Measurements from ENCODE around the gene CDH22.

The CDH22 gene

DNA sequence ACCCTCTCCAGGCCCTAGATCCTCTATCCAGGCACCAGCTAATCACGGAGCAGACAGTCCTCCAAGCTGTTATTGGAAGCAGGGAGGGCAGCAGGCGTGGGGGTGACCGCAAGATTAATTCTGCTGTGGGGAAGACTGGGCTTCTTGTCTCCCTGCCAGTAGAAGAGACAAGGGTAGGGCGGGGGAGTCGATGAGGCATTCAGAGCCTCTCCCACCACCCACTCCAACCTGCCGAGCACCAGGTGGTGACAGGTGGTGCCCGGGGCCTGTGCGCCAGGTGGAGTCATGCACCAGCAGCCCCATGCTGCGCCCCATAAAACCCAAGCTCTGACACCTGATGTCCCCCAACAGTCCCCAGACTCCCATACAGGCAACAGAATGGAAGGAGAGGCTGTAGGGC is 89.6 kb downstream of the CDH22 start:
- TF ChIP-seq, protein P1, sequence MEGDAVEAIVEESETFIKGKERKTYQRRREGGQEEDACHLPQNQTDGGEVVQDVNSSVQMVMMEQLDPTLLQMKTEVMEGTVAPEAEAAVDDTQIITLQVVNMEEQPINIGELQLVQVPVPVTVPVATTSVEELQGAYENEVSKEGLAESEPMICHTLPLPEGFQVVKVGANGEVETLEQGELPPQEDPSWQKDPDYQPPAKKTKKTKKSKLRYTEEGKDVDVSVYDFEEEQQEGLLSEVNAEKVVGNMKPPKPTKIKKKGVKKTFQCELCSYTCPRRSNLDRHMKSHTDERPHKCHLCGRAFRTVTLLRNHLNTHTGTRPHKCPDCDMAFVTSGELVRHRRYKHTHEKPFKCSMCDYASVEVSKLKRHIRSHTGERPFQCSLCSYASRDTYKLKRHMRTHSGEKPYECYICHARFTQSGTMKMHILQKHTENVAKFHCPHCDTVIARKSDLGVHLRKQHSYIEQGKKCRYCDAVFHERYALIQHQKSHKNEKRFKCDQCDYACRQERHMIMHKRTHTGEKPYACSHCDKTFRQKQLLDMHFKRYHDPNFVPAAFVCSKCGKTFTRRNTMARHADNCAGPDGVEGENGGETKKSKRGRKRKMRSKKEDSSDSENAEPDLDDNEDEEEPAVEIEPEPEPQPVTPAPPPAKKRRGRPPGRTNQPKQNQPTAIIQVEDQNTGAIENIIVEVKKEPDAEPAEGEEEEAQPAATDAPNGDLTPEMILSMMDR (conservative IDR thresholded peaks at IDR 0.05), result no peak
- H3K27ac ChIP-seq, result no peak overlapping the region

DNA sequence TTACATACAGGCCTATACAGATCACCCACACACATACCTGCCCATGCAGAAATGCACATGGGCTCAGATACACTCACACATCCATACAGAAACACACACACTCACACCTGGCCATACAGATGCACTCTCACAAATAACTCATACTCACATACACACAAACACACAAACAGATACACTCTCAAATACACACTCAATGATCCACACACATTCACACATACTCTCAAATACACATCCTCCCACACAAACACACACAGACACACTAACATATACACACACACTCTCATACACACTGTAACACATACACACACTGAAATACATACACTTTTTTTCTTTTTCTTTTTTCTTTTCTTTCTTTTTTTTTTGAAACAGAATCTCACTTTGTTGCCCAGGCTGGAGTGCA is 90.7 kb downstream of the CDH22 start:
- no peak overlapping the region for H3K27ac ChIP-seq
- TF ChIP-seq, protein P1 (conservative IDR thresholded peaks at IDR 0.05), result no peak

DNA sequence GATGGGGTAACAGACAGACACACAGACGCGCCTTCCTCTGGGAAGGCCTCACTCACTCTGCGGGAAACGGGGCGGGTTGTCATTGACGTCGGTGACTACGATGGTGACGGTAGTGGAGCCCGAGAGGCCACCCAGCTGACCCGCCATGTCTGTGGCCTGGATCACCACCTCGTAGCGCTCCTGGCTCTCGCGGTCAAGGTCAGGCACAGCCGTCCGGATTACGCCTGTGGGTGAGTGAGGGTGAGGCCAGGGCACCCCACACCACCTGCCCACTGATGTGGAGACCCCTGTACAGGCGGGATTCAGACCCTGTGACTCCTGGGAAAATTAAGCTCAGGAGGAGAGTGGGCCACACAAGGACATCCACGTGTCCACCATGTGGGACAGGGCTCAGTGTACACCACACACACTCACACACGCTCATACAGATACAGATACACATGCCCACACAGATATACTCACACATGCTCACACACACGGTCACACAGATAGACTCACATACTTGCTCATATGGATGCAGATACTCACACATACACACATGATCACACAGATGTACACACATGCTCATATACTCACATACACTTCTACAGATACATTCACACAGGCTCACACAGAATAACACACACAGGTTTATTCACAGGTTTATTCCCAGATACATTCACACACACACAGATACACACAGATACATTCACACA is 91.4 kb downstream of the CDH22 start:
- TF ChIP-seq, protein P1 (conservative IDR thresholded peaks at IDR 0.05), result no peak

DNA sequence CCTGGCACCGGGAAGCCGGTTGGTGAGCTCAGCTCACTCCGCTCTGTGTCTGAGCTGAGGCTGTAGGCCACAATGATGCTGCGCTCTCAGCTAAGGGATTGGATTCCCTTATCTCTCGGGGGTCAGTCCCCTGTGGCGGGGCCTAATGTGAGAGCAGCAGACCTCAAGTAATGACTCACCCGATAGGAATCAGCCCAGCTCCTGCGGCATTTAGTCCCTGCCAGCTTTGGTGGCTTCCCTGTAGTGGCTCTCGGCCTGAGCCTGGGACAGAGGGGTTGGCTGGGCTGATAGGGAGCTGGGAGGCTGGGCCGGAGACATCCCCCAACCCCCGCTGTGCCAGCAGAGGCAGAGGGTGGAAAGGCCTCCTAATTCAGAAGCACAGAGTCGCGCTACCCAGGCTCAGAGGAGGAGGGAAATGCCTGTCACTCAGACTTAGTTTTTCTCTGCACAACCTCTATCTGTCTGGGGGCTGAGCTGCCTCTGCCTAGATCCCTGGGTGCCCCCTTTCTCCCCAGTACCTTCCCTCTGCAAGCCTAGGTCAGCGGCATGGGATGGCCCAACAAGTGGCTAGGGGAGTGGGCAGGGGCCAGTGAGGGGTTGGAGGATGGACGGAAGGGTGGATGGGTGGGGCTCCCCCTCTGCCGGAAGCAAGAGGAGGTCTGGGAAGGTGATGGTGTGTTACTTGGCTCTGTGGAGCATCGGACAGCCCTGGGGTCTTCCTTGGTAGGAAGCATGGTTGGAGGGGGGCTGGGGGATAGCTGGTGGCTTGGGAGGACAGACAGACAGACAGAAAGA is 92.2 kb downstream of the CDH22 start:
- TF ChIP-seq, protein P1 (conservative IDR thresholded peaks at IDR 0.05), result no peak
- H3K27ac ChIP-seq, result no peak overlapping the region

More for the DNA sequence above, 91.4 kb downstream of the CDH22 start:
- no peak overlapping the region for H3K27ac ChIP-seq

DNA sequence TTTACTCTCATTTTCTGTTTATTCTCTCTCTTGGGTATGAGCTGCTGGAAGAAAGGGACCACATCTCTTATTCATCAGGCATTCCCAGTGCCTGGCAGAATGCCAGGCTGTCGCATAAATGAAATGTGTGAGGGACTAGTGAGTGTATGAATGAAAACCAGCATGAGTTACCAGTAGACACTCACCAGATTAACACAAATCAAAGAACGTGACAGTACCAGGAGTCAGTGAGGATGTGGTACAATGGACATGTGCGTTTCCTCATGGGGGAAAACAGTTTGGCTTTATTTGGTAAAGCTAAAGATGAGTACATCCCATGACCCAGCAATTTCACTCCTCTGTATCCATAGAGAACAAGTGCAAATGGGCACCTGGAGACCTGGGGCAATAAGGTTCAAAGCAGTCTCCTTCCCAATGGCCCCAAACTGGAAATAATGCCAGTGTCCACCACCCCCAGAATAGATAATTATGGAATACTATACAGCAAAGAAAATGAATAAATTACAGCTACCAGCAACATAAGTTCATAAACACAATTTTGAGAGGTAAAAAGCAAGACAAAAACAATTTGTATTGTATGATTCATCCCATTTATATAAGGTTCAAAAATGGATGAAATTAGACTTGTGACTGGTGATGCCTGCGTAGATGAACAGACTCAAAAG is 93.3 kb downstream of the CDH22 start:
- TF ChIP-seq, protein P1 (conservative IDR thresholded peaks at IDR 0.05), result no peak
- H3K27ac ChIP-seq, result no peak overlapping the region

DNA sequence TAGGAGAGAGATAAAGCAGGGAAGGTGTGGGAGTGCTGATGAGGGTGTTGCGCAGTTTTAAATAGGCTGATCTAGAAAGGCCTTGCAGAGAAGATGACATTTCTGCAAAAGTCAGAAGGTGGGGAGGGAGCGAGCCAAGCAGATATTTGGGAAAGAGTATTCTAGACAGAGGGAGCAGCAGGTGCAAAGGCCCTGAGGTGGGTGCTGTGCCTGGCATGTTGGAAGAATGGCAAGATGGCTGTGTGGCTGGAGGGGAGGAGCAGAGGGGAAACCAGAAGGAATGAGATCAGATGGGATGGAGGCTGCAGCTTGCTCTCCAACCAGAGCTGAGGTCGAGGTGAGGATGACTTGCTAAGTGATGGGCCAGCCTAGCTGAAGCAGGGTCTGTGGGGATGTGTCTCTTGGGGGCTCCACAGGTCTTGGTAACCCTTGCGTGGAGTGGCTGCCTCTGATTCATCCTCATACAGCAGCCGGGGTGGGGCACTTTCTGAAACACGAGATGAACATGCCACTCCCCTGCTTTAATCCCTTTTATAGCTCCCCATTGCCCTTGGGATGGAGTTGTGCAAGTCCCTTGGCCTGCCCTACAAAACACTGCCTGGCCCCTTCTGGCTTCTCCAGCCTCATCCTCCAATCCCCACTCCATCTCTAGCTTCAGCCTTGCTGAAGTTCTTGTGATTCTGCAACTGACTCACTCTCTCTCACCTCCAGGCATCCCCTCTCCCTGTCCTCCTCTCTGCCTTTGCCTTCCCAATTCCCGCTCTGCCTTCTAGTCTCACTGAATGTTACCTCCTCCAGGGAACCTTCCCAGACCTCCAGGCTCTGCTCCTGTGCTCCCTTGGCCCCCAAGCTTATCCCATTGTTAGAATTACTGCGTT is 94.1 kb downstream of the CDH22 start:
- H3K27ac ChIP-seq, result no peak overlapping the region
- TF ChIP-seq, protein P1 (conservative IDR thresholded peaks at IDR 0.05), result no peak

All from VCaP (cell line).